LNCaP clone FGC (cell line): Measurements from ENCODE around the gene PHF2.

ENCODE experiments used
- DNase-seq: peaks from one replicate; pipeline ENCODE4 v3.0.0-alpha.2; 2011; ENCODE audit warnings: low read depth
- H3K4me3 ChIP-seq: 2 replicates; pipeline ENCODE4 v1.5.1; 2011; ENCODE audit warnings: mild to moderate bottlenecking, low read depth, low read length, control low read depth
- CTCF ChIP-seq: IDR thresholded peaks from 2 replicates; pipeline ENCODE4 v1.5.1; 2012; ENCODE audit warnings: mild to moderate bottlenecking; ENCODE audit not compliant: control insufficient read depth, insufficient read depth; ENCODE audit errors: extremely low read depth

PHF2 gene

GRCh38 chr9:93683331-93684134, 107.1 kb downstream of the PHF2 start:
- DNase-seq = no peak
- no peak overlapping the region for H3K4me3 ChIP-seq
- TF ChIP-seq CTCF = no peak

- DNase-seq = no peak
- no peak for TF ChIP-seq CTCF
Observed at GRCh38 chr9:93684161-93684765, 107.9 kb downstream of the PHF2 start.

GRCh38 chr9:93684806-93685543, 108.6 kb downstream of the PHF2 start:
- peak; percentile 24; the same call in 1 of the 2 replicates for TF ChIP-seq CTCF
- H3K4me3 ChIP-seq = no peak overlapping the region
- DNase-seq = no peak

More at GRCh38 chr9:93684161-93684765, 107.9 kb downstream of the PHF2 start:
- H3K4me3 ChIP-seq = no peak overlapping the region

GRCh38 chr9:93686127-93686879, 109.9 kb downstream of the PHF2 start:
- TF ChIP-seq CTCF = no peak
- no peak overlapping the region for H3K4me3 ChIP-seq

GRCh38 chr9:93686880-93687236, 110.5 kb downstream of the PHF2 start:
- DNase-seq = no peak
- no peak overlapping the region for H3K4me3 ChIP-seq
- TF ChIP-seq CTCF = no peak

More at GRCh38 chr9:93686127-93686879, 109.9 kb downstream of the PHF2 start:
- DNase-seq = no peak

- no peak overlapping the region for H3K4me3 ChIP-seq
- TF ChIP-seq CTCF = no peak
- DNase-seq = no peak
Observed at GRCh38 chr9:93690618-93691017, 114.2 kb downstream of the PHF2 start.
